HEK293 (cell line): ENCODE data around the gene BSDC1.

Experiments
- FEZF1 ChIP-seq: fragments of 450-650 bp; formaldehyde crosslinking; IDR thresholded peaks from 2 replicates; pipeline ENCODE4 v1.5.1; 2016; ENCODE audit warnings: missing biosample characterization, missing genetic modification characterization
- GLI2 ChIP-seq: fragments of 450-650 bp; formaldehyde crosslinking; IDR thresholded peaks from 2 replicates; pipeline ENCODE4; 2017; ENCODE audit warnings: missing biosample characterization, missing genetic modification characterization, low read depth, borderline replicate concordance
- GLIS1 ChIP-seq: fragments of 450-650 bp; formaldehyde crosslinking; IDR thresholded peaks from 2 replicates; pipeline ENCODE4 v1.5.1; 2016; ENCODE audit warnings: missing biosample characterization, missing genetic modification characterization
- OSR2 ChIP-seq: fragments of 450-650 bp; formaldehyde crosslinking; IDR thresholded peaks from 2 replicates; pipeline ENCODE4 v1.5.1; 2016; ENCODE audit warnings: missing biosample characterization, missing genetic modification characterization
- OVOL3 ChIP-seq: fragments of 450-650 bp; formaldehyde crosslinking; IDR thresholded peaks from 2 replicates; pipeline ENCODE4 v1.5.1; 2016; ENCODE audit warnings: missing biosample characterization, missing genetic modification characterization
- SETDB1 ChIP-seq: IDR thresholded peaks from one replicate; pipeline ENCODE4 v1.6.1; 2017; ENCODE audit warnings: mild to moderate bottlenecking, low read length, moderate library complexity, mixed read lengths; ENCODE audit not compliant: insufficient read length
- ZBTB17 ChIP-seq: fragments of 450-650 bp; formaldehyde crosslinking; IDR thresholded peaks from 2 replicates; pipeline ENCODE4 v1.5.1; 2016; ENCODE audit warnings: missing biosample characterization, missing genetic modification characterization
- ZEB2 ChIP-seq: fragments of 450-650 bp; formaldehyde crosslinking; IDR thresholded peaks from 2 replicates; pipeline ENCODE4 v1.5.1; 2016; ENCODE audit warnings: missing biosample characterization, missing genetic modification characterization
- ZNF19 ChIP-seq: fragments of 450-650 bp; formaldehyde crosslinking; IDR thresholded peaks from 2 replicates; pipeline ENCODE4; 2016; ENCODE audit warnings: missing biosample characterization, missing genetic modification characterization, low read depth
- ZNF211 ChIP-seq: fragments of 450-650 bp; formaldehyde crosslinking; IDR thresholded peaks from 2 replicates; pipeline ENCODE4 v1.5.1; 2016; ENCODE audit warnings: low read depth, missing biosample characterization, missing genetic modification characterization
- ZNF274 ChIP-seq, 2 experiments: fragments of 200-500 bp in 1 of 2; fragments of 450-650 bp in 1 of 2; sonication (Bioruptor generic) in 1 of 2; formaldehyde crosslinking in 1 of 2; IDR thresholded peaks; 2 replicates each; pipeline versions ENCODE4 v1.5.1 to v1.6.1; 2014 to 2016; ENCODE audit warnings: borderline replicate concordance in 1 of 2, inconsistent platforms in 1 of 2, low read length in 1 of 2, missing biosample characterization in 1 of 2, missing genetic modification characterization in 1 of 2
- ZNF292 ChIP-seq: fragments of 450-650 bp; formaldehyde crosslinking; IDR thresholded peaks from 2 replicates; pipeline ENCODE4 v1.5.1; 2016; ENCODE audit warnings: low read depth, missing biosample characterization, missing genetic modification characterization, borderline replicate concordance
- ZNF521 ChIP-seq: fragments of 450-650 bp; formaldehyde crosslinking; IDR thresholded peaks from 2 replicates; pipeline ENCODE4 v1.5.1; 2017; ENCODE audit warnings: missing biosample characterization, mild to moderate bottlenecking, missing genetic modification characterization
- ZNF530 ChIP-seq: fragments of 450-650 bp; formaldehyde crosslinking; IDR thresholded peaks from 2 replicates; pipeline ENCODE4 v1.5.1; 2016; ENCODE audit warnings: low read depth, missing biosample characterization, missing genetic modification characterization
- ZNF548 ChIP-seq: fragments of 450-650 bp; formaldehyde crosslinking; IDR thresholded peaks from 2 replicates; pipeline ENCODE4 v1.5.1; 2016; ENCODE audit warnings: missing biosample characterization, missing genetic modification characterization
- ZNF560 ChIP-seq: fragments of 450-650 bp; formaldehyde crosslinking; IDR thresholded peaks from 2 replicates; pipeline ENCODE4 v1.5.1; 2017; ENCODE audit warnings: missing biosample characterization, missing genetic modification characterization, borderline replicate concordance
- ZNF776 ChIP-seq: fragments of 450-650 bp; formaldehyde crosslinking; IDR thresholded peaks from 2 replicates; pipeline ENCODE4 v1.5.0; 2017; ENCODE audit warnings: missing biosample characterization, missing genetic modification characterization, borderline replicate concordance
- ZNF785 ChIP-seq: fragments of 450-650 bp; formaldehyde crosslinking; IDR thresholded peaks from 2 replicates; pipeline ENCODE4 v1.5.1; 2016; ENCODE audit warnings: missing biosample characterization, missing genetic modification characterization
- TF ChIP-seq, protein P1 (sequence below): fragments of 450-650 bp; formaldehyde crosslinking; IDR thresholded peaks from 2 replicates; pipeline ENCODE4 v1.5.1; 2016; ENCODE audit warnings: missing biosample characterization, missing genetic modification characterization, borderline replicate concordance
- TF ChIP-seq, protein P2 (sequence below): fragments of 450-650 bp; formaldehyde crosslinking; IDR thresholded peaks from 2 replicates; pipeline ENCODE4 v1.5.1; 2016; ENCODE audit warnings: missing biosample characterization, missing genetic modification characterization
- TF ChIP-seq, protein P3 (sequence below): fragments of 450-650 bp; formaldehyde crosslinking; conservative IDR thresholded peaks from 2 replicates; pipeline ENCODE4 v1.5.1; 2016; ENCODE audit warnings: low read depth, missing biosample characterization, missing genetic modification characterization
- TF ChIP-seq, protein P4 (sequence below): fragments of 450-650 bp; formaldehyde crosslinking; IDR thresholded peaks from 2 replicates; pipeline ENCODE4 v1.5.1; 2016; ENCODE audit warnings: missing biosample characterization, missing genetic modification characterization
- TF ChIP-seq, protein P5 (sequence below): fragments of 450-650 bp; formaldehyde crosslinking; IDR thresholded peaks from 2 replicates; pipeline ENCODE4 v1.5.1; 2016; ENCODE audit warnings: missing biosample characterization, missing genetic modification characterization
- TF ChIP-seq, protein P6 (sequence below): fragments of 450-650 bp; formaldehyde crosslinking; IDR thresholded peaks from 2 replicates; pipeline ENCODE4 v1.5.1; 2016; ENCODE audit warnings: missing biosample characterization, missing genetic modification characterization

Gene BSDC1

DNA sequence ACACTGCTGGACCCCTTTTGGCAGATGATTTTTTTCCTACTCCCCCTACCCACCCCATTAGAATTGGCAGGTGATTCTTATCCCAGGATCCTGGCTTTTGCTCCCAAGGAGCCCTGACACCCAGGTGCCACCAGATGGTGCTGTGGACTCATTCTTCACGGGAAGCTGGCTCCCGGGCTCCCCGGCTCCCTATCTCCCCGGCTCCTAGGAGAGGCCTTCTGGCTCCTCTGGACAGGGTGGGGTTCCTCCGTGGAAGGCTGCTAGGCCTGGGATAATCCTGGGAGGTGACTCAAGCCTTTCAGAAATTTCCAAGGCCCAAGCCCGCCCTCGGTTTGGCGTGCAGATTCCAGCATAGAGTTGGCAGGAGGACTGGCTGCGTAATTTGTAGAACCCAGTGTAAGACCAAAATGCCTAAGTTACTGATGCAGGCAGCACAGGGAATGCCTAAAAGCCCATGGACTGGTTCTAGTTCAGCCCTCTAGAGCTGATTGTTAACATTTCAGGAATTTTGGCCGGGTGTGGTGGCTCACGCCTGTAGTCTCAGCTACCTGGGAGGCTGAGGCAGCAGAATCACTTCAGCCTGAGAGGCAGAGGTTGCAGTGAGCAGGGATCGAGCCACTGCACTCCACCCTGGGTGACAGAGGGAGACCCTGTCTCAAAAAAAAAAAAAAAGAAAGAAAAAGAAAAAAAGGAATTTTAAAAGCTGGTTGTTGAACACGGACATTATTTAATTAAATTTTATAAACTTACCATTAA, 6.8 kb upstream of the BSDC1 start (continued):
- TF ChIP-seq, protein P1, sequence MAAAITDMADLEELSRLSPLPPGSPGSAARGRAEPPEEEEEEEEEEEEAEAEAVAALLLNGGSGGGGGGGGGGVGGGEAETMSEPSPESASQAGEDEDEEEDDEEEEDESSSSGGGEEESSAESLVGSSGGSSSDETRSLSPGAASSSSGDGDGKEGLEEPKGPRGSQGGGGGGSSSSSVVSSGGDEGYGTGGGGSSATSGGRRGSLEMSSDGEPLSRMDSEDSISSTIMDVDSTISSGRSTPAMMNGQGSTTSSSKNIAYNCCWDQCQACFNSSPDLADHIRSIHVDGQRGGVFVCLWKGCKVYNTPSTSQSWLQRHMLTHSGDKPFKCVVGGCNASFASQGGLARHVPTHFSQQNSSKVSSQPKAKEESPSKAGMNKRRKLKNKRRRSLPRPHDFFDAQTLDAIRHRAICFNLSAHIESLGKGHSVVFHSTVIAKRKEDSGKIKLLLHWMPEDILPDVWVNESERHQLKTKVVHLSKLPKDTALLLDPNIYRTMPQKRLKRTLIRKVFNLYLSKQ (tag by site-specific recombination) = no peak
- TF ChIP-seq FEZF1 (tag by site-specific recombination) (no peak), OVOL3 (tag by site-specific recombination) (no peak), ZNF521 (tag by site-specific recombination) (no peak), ZNF530 (tag by site-specific recombination) (no peak), ZNF274 (IDR thresholded peaks at IDR 0.05; ENCODE audit: low read length) (no peak), ZNF274 (tag by site-specific recombination; IDR thresholded peaks at IDR 0.05; ENCODE audit: borderline replicate concordance) (no peak), ZNF211 (tag by site-specific recombination) (no peak), OSR2 (tag by site-specific recombination) (no peak), ZEB2 (no peak), ZNF292 (tag by site-specific recombination) (no peak), GLIS1 (tag by site-specific recombination) (0 out of 2 replicates have a peak, but pooled peaks have one; percentile 19), ZNF548 (tag by site-specific recombination) (no peak), ZBTB17 (peak; percentile 51), SETDB1 (no peak), GLI2 (tag by site-specific recombination) (no peak), ZNF785 (tag by site-specific recombination) (no peak), ZNF776 (no peak), ZNF560 (tag by site-specific recombination) (no peak), ZNF19 (no peak)
- TF ChIP-seq, protein P2, sequence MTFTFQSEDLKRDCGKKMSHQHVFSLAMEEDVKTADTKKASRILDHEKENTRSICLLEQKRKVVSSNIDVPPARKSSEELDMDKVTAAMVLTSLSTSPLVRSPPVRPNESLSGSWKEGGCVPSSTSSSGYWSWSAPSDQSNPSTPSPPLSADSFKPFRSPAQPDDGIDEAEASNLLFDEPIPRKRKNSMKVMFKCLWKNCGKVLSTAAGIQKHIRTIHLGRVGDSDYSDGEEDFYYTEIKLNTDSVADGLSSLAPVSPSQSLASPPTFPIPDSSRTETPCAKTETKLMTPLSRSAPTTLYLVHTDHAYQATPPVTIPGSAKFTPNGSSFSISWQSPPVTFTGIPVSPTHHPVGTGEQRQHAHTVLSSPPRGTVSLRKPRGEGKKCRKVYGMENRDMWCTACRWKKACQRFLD (tag by site-specific recombination) = no peak
- TF ChIP-seq, protein P3, sequence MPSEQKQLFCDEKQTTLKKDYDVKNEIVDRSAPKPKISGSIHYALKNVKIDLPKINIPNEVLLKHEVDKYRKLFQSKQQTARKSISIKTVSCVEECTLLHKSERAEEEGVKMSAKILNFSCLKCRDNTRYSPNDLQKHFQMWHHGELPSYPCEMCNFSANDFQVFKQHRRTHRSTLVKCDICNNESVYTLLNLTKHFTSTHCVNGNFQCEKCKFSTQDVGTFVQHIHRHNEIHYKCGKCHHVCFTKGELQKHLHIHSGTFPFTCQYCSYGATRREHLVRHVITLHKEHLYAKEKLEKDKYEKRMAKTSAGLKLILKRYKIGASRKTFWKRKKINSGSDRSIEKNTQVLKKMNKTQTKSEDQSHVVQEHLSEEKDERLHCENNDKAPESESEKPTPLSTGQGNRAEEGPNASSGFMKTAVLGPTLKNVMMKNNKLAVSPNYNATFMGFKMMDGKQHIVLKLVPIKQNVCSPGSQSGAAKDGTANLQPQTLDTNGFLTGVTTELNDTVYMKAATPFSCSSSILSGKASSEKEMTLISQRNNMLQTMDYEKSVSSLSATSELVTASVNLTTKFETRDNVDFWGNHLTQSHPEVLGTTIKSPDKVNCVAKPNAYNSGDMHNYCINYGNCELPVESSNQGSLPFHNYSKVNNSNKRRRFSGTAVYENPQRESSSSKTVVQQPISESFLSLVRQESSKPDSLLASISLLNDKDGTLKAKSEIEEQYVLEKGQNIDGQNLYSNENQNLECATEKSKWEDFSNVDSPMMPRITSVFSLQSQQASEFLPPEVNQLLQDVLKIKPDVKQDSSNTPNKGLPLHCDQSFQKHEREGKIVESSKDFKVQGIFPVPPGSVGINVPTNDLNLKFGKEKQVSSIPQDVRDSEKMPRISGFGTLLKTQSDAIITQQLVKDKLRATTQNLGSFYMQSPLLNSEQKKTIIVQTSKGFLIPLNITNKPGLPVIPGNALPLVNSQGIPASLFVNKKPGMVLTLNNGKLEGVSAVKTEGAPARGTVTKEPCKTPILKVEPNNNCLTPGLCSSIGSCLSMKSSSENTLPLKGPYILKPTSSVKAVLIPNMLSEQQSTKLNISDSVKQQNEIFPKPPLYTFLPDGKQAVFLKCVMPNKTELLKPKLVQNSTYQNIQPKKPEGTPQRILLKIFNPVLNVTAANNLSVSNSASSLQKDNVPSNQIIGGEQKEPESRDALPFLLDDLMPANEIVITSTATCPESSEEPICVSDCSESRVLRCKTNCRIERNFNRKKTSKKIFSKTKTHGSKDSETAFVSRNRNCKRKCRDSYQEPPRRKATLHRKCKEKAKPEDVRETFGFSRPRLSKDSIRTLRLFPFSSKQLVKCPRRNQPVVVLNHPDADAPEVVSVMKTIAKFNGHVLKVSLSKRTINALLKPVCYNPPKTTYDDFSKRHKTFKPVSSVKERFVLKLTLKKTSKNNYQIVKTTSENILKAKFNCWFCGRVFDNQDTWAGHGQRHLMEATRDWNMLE (tag by site-specific recombination) = no peak
- TF ChIP-seq, protein P4, sequence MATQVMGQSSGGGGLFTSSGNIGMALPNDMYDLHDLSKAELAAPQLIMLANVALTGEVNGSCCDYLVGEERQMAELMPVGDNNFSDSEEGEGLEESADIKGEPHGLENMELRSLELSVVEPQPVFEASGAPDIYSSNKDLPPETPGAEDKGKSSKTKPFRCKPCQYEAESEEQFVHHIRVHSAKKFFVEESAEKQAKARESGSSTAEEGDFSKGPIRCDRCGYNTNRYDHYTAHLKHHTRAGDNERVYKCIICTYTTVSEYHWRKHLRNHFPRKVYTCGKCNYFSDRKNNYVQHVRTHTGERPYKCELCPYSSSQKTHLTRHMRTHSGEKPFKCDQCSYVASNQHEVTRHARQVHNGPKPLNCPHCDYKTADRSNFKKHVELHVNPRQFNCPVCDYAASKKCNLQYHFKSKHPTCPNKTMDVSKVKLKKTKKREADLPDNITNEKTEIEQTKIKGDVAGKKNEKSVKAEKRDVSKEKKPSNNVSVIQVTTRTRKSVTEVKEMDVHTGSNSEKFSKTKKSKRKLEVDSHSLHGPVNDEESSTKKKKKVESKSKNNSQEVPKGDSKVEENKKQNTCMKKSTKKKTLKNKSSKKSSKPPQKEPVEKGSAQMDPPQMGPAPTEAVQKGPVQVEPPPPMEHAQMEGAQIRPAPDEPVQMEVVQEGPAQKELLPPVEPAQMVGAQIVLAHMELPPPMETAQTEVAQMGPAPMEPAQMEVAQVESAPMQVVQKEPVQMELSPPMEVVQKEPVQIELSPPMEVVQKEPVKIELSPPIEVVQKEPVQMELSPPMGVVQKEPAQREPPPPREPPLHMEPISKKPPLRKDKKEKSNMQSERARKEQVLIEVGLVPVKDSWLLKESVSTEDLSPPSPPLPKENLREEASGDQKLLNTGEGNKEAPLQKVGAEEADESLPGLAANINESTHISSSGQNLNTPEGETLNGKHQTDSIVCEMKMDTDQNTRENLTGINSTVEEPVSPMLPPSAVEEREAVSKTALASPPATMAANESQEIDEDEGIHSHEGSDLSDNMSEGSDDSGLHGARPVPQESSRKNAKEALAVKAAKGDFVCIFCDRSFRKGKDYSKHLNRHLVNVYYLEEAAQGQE (tag by site-specific recombination) = no peak
- TF ChIP-seq, protein P5, sequence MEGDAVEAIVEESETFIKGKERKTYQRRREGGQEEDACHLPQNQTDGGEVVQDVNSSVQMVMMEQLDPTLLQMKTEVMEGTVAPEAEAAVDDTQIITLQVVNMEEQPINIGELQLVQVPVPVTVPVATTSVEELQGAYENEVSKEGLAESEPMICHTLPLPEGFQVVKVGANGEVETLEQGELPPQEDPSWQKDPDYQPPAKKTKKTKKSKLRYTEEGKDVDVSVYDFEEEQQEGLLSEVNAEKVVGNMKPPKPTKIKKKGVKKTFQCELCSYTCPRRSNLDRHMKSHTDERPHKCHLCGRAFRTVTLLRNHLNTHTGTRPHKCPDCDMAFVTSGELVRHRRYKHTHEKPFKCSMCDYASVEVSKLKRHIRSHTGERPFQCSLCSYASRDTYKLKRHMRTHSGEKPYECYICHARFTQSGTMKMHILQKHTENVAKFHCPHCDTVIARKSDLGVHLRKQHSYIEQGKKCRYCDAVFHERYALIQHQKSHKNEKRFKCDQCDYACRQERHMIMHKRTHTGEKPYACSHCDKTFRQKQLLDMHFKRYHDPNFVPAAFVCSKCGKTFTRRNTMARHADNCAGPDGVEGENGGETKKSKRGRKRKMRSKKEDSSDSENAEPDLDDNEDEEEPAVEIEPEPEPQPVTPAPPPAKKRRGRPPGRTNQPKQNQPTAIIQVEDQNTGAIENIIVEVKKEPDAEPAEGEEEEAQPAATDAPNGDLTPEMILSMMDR = peak; percentile 81
- TF ChIP-seq, protein P6, sequence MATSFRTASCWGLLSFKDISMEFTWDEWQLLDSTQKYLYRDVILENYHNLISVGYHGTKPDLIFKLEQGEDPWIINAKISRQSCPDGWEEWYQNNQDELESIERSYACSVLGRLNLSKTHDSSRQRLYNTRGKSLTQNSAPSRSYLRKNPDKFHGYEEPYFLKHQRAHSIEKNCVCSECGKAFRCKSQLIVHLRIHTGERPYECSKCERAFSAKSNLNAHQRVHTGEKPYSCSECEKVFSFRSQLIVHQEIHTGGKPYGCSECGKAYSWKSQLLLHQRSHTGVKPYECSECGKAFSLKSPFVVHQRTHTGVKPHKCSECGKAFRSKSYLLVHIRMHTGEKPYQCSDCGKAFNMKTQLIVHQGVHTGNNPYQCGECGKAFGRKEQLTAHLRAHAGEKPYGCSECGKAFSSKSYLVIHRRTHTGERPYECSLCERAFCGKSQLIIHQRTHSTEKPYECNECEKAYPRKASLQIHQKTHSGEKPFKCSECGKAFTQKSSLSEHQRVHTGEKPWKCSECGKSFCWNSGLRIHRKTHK (tag by site-specific recombination) = no peak
